ENCODE measurements around the gene SIGLEC15.

- TF ChIP-seq MYC (IDR thresholded peaks at IDR 0.05; ENCODE audit: low read depth, low read length) (no peak), POLR2A (IDR thresholded peaks at IDR 0.05; ENCODE audit: extremely low read depth, insufficient read length) (no peak), CTCF (IDR thresholded peaks at IDR 0.05; ENCODE audit: low read depth, low read length) (no peak), MAX (IDR thresholded peaks at IDR 0.05; ENCODE audit: low read depth, low read length) (no peak)
These were observed 25.9 kb downstream of the SIGLEC15 start for GRCh38 chr18:45851161-45851925.

All from NB4 (cell line).